SK-N-MC (cell line): ENCODE results near the gene APOA4.
"Not testable (repeated sequence)": the region's sequence is repeated elsewhere in the genome, so short reads cannot be mapped to it uniquely, and the experiment has no call there.

ENCODE experiments used
- DNase-seq: peaks from one replicate; pipeline ENCODE4 v3.0.0-alpha.2; 2011; ENCODE audit warnings: low read depth, low spot score
- H3K27ac ChIP-seq: fragments of 200-600 bp; sonication (generic); 2 replicates; pipeline ENCODE4 v1.5.1; 2016; ENCODE audit warnings: mixed run types
- H3K36me3 ChIP-seq: fragments of 200-600 bp; sonication (generic); 2 replicates; pipeline ENCODE4 v1.6.1; 2017; ENCODE audit warnings: antibody characterized with exemption, low read length, mixed read lengths; ENCODE audit not compliant: insufficient read depth
- H3K4me3 ChIP-seq: fragments of 200-600 bp; sonication (generic); 2 replicates; pipeline ENCODE4 v1.5.1; 2016
- H3K9ac ChIP-seq: fragments of 200-600 bp; sonication (generic); 2 replicates; pipeline ENCODE4 v1.8.0; 2017; ENCODE audit warnings: mixed run types, mixed read lengths; ENCODE audit not compliant: insufficient read length
- H3K9me3 ChIP-seq: fragments of 200-600 bp; sonication (generic); 2 replicates; pipeline ENCODE4 v1.6.1; 2017; ENCODE audit warnings: low read depth, mild to moderate bottlenecking, antibody characterized with exemption, low read length, moderate library complexity, mixed read lengths
- EZH2 ChIP-seq: fragments of 200-600 bp; sonication (generic); IDR thresholded peaks from one replicate; pipeline ENCODE4 v1.6.1; 2017; ENCODE audit warnings: antibody characterized with exemption
- FOXP2 ChIP-seq: optimal IDR thresholded peaks from 2 replicates; pipeline ENCODE3; 2011; ENCODE audit warnings: mild to moderate bottlenecking, moderate library complexity; ENCODE audit not compliant: insufficient read depth; ENCODE audit errors: extremely low read length, control extremely low read depth
- POLR2AphosphoS5 ChIP-seq: IDR thresholded peaks from 2 replicates; pipeline ENCODE4 v1.6.1; 2012; ENCODE audit warnings: mild to moderate bottlenecking, low read depth, low read length, borderline replicate concordance

Gene APOA4

DNA sequence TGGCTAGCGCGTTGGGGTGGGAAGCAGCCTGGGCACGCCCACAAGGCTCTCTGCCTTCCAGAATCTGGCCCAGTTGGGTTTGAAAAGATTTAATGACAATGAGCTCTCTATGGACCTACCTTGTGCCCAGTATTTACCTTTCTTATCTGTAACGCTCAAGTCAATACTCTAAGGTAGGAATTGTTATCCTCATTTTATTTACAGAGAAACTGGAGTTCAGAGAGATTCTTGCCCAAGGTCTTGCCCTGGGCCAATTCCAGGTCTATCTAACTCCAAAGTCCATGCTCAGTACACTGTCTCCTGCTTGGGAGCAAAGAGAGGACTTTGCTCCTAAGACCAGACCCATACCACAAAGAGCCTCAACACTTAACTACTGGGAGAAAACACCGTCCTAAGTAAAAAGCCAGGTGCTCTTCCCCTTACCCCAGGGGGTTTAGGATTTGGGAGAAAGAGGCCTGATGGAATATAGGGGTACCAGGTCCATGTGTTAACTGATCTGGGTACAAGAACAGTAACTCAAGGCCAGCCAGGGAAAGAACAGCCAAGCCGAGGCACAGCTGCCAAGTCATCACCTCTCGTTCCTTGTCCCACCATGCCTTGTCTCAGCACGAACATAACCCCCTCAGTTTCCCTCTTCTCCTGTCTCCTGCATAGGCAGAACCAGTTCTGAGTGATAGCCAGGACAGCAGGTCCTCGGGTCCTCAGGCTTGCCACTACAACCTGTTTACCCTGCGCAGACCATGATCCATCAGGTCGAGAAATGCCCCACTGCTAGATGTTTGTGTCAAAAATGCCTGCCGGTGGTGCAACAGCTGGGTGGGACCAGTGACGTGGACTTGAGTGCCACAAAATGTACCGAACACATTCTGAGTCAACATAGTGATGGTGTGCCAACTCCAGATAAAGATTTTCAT lies 14.6 kb downstream of the APOA4 start:
- no peak for TF ChIP-seq EZH2
- TF ChIP-seq FOXP2 = no peak
- TF ChIP-seq POLR2AphosphoS5 = no peak
- Histone ChIP-seq H3K9ac (no peak overlapping the region), H3K9me3 (no peaks in the 10 kb centered on the region), H3K4me3 (no peak overlapping the region), H3K36me3 (no peaks in the 10 kb centered on the region), H3K27ac (no peak overlapping the region)
- DNase-seq = no peak

DNA sequence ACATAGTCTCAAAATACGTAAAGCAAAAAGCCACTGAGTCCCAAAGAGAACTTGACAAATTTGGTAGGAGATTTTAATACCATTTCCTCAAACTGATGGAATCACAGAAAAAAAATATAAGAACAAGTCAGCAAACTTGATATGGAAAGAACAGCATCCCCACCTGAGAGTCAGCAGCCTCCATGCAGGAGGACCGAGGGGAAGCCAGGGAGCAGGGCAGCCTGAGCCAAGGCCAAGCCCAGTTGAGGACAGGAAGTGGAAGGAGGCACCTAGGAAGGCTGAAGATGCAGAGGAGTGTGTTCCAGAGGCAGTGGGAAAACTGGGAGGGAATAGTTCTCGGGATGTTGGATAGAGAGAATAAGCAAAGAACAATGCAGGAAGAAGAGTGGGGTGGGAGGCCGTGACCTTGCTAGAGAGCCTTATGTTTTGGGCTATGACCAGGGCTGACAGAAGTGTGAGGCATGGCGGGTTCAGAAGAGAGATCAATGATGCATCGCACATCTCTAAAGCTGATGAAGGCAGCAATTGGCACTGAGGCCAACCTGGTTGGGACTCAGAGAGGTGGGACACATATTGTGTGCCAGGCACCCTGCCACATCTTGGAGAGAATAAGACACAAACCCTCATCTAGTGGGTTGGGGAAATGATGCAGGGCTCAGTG lies 15.4 kb downstream of the APOA4 start:
- DNase-seq = no peak
- Histone ChIP-seq H3K36me3 (no peaks in the 10 kb centered on the region), H3K27ac (no peak overlapping the region), H3K9me3 (no peaks in the 10 kb centered on the region), H3K4me3 (no peak overlapping the region), H3K9ac (no peak overlapping the region)
- TF ChIP-seq FOXP2 (no peak), POLR2AphosphoS5 (no peak), EZH2 (no peak)

DNA sequence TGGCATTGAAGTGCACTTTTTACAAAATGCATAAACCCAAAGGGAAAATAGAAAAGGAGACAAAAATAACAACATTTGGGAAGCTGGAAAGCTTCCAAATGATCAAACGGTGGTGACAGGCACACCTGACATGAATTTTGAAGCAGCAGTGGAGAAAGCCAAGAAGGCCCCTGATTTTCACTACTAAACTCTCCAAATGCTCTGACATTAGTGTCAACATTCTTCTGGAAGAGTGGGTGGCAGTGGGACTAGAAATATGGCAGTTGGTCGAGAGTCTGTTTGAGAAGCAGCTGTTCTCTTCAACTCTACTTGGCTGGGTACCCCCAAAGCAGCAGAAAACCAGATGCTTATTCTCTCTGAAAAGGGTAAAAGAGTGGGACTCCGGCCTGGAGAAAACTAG lies 19.1 kb downstream of the APOA4 start:
- Histone ChIP-seq H3K9me3 (no peaks in the 10 kb centered on the region), H3K27ac (no peak overlapping the region), H3K4me3 (no peak overlapping the region), H3K36me3 (no peaks in the 10 kb centered on the region), H3K9ac (no peak overlapping the region)
- no peak for TF ChIP-seq EZH2
- no peak for TF ChIP-seq FOXP2
- no peak for TF ChIP-seq POLR2AphosphoS5
- DNase-seq = no peak

DNA sequence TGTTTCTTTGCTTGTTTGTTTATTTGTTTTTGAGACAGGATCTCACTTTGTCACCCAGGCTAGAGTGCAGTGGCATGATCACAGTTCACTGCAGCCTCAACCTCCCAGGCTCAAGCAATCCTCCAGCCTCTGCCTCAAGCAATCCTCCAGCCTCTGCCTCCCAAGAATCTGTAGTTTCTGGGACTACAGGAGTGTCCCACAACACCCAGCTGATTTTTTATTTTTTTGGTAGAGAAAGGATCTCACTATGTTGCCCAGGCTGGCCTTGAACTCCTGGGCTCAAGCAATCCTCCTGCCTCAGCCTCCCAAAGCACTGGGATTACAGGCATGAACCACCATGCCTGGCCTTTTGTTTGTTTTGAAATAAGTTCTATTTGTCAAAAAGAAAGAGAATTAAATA lies 21.4 kb downstream of the APOA4 start:
- not testable (repeated sequence) for H3K36me3 ChIP-seq, H3K4me3 ChIP-seq, H3K9ac ChIP-seq, H3K27ac ChIP-seq, H3K9me3 ChIP-seq, DNase-seq

DNA sequence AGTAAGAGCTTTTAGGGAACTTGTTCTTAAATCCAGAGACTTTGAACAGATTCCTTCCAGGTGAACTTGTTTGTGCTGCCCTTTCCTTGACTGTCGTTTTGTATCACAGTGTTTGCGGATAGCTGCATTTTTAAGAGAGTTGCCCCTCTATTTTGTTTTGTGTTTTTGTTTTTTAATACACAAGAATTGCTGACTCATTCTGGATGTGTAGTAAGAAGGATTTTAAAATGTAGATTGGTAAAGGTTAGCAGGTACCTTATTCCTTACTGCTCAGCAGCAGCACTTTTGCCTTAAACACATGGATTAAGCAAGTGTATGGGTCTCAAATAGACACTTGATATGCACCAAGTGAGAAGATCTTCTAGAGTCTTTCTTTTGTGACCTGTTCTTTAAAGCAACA lies 22.5 kb downstream of the APOA4 start:
- Histone ChIP-seq H3K9me3 (no peaks in the 10 kb centered on the region), H3K9ac (no peak overlapping the region), H3K4me3 (no peak overlapping the region), H3K36me3 (no peaks in the 10 kb centered on the region), H3K27ac (no peak overlapping the region)
- no peak for DNase-seq
- no peak for TF ChIP-seq EZH2
- TF ChIP-seq FOXP2 = no peak
- TF ChIP-seq POLR2AphosphoS5 = no peak

DNA sequence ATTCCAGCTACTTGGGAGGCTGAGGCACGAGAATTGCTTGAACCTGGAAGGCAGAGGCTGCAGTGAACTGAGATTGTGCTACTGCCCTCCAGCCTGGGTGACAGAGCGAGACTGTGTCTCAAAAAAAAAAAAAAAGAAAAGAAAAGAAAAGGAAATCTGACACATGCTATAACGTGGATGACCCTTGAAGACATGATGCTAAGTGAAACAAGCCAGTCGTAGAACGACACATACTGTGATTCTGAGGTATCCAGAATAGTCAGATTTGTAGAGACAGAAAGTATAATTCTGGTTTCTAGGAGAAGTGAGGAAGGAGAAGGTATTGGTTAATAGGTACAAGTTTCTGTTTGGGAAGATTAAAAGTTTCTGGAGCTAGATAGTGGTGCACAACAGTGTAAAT lies 24.7 kb downstream of the APOA4 start:
- no peaks in the 10 kb centered on the region for H3K36me3 ChIP-seq
- no peaks in the 10 kb centered on the region for H3K9me3 ChIP-seq
- no peak overlapping the region for H3K27ac ChIP-seq
- H3K4me3 ChIP-seq = no peak overlapping the region
- TF ChIP-seq EZH2 = no peak
- TF ChIP-seq POLR2AphosphoS5 = no peak
- TF ChIP-seq FOXP2 = no peak
- no peak for DNase-seq
- H3K9ac ChIP-seq = no peak overlapping the region

DNA sequence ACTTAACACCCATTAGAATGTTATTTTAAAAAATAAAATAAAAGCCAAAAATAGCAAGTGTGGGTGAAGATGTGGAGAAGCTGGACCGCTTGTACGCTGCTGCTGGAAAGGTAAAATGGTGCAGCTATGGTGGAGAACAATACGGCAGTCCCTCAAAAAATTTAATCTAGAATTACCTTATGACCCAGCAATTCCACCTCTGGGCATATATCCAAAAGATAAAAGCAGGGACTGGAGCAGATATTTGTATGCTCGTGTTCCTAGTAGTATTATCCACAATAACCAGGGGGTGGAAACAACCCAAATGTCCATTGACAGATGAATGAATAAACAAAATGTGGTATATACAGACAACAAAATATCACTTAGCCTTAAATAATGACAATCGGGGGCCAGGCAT lies 25.3 kb downstream of the APOA4 start:
- no peak for DNase-seq
- no peak overlapping the region for H3K4me3 ChIP-seq
- H3K9me3 ChIP-seq = no peaks in the 10 kb centered on the region
- no peak for TF ChIP-seq FOXP2
- TF ChIP-seq POLR2AphosphoS5 = no peak
- no peak for TF ChIP-seq EZH2
- no peak overlapping the region for H3K9ac ChIP-seq
- H3K27ac ChIP-seq = no peak overlapping the region
- no peaks in the 10 kb centered on the region for H3K36me3 ChIP-seq

DNA sequence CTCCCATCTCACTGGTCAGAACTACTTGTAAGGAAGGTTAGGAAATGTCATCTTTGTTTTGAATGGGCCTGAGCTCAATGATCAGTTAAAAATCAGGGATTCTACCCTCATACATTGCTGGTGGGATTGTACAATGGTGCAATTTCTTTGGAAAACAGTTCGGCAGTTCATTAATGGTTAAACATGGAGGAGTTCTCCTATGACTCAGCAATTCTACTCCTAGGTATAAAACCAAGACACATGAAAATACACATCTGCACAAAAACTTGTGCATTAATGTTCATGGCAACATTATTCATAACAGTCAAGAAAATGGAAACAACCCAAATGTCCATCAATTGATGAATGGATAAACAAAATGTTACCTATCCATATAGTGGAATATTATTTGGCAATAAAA lies 26.6 kb downstream of the APOA4 start:
- no peak overlapping the region for H3K27ac ChIP-seq
- no peaks in the 10 kb centered on the region for H3K9me3 ChIP-seq
- H3K4me3 ChIP-seq = no peak overlapping the region
- H3K9ac ChIP-seq = no peak overlapping the region
- no peak for DNase-seq
- TF ChIP-seq FOXP2 = no peak
- TF ChIP-seq POLR2AphosphoS5 = no peak
- no peak for TF ChIP-seq EZH2
- H3K36me3 ChIP-seq = no peaks in the 10 kb centered on the region

DNA sequence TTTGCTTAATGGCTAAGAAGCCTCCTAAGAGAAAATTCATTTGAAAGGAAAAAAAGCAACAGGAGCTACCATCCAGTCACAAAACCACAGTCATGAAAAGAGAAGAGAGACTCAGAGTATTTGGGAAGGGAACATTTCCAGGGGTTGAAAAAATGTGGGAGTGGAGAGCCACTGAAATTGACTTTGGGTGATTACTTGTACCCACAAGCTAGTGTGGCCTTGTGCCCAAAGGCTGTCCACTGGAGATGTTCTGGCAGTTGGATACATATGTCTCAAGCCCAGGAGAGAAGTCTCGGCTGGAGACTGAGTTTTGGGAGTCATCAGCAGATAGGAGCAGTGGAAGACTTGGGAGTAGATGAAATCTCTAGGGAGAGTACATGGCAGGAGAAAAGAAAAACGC lies 28.3 kb downstream of the APOA4 start:
- no peak for TF ChIP-seq EZH2
- no peak for TF ChIP-seq POLR2AphosphoS5
- no peak for TF ChIP-seq FOXP2
- H3K27ac ChIP-seq = no peak overlapping the region
- no peaks in the 10 kb centered on the region for H3K36me3 ChIP-seq
- no peak overlapping the region for H3K9ac ChIP-seq
- no peak for DNase-seq
- no peak overlapping the region for H3K4me3 ChIP-seq
- H3K9me3 ChIP-seq = no peaks in the 10 kb centered on the region
